ENCODE measurements around the gene THAP4. TPM values are rescaled to one million over a fixed set of nuclear protein-coding genes. Genes with fewer than 3 reads are reported as not detected.
"Not testable (repeated sequence)": the region's sequence is repeated elsewhere in the genome, so short reads cannot be mapped to it uniquely, and the experiment has no call there.

THAP4 gene
- polyA plus RNA-seq, 3 donors = 15.1 to 25.9 (median 16.3) TPM

DNA sequence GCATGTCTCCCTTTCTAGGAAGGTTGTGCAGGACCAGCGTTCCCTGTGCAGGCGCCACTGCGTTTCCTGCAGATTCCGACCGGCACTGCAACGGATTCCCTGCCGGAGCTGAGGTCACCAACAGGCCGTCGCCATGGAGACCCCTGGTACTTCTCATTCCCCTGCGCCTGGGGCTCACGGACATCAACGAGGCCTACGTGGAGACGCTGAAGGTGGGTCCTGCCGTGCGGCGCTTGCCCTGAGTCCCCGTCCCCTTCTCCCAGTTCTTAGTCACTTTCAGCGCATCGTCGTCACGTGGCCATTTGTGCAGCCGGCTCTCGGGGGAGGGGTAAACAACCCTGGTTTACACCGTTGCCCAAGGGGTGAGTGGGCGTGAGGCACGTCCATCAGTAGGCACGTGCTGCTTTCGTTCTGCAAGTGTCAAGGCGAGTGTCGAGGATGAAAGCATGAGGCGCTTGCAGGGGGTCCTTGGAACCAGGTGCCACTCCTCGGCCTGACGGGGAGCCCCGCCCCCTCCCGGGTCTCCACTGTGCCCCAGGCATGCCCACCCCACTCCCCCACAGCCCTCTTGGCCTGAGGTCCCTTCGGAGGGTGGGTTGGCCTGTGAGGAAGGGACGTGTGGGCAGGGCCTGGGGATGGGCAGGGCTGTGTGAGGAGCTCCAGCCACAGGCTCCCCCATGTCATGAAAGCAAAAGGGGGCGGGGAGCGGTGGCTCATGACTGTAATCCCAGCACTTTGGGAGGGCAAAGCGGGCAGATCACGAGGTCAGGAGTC is 29.9 kb upstream of the THAP4 start:
- Mint-ChIP-seq H3K4me3 (no peak overlapping the region), H3K27me3 (ENCODE audit: low read depth in 3 of 3) (no peaks in the 10 kb centered on the region), H3K36me3 (peaks cover 56 to 69% of the 10 kb centered on the region in 2 donors), H3K4me1 (no peaks in the 10 kb centered on the region), H3K9me3 (no peaks in the 10 kb centered on the region), H3K27ac (no peak overlapping the region)
- no peak overlapping the region for H3K4me2 ChIP-seq (replicated peaks; ENCODE audit: extremely low read depth, low read length, poor library complexity, severe bottlenecking)
- H3K4me1 ChIP-seq (ENCODE audit: control insufficient read depth in 1 of 2, insufficient read depth in 2 of 2, low read length in 2 of 2) = no peaks in the 10 kb centered on the region
- H3K27me3 ChIP-seq (ENCODE audit: control insufficient read depth in 2 of 2, insufficient read depth in 2 of 2, low read length in 2 of 2) = no peaks in the 10 kb centered on the region
- peaks cover 3% of the 10 kb centered on the region for H4K20me1 ChIP-seq (ENCODE audit: insufficient read depth, low read length)
- TF ChIP-seq CTCF (IDR thresholded peaks at IDR 0.05) = no peak
- no peak for DNase-seq
- H3K36me3 ChIP-seq (replicated peaks in 1 of 2; ENCODE audit: control insufficient read depth in 1 of 2, insufficient read depth in 2 of 2, low read length in 2 of 2) = peaks cover 54 to 71% of the 10 kb centered on the region in 2 donors
- H3K27ac ChIP-seq (ENCODE audit: low read depth in 1 of 2, low read length in 2 of 2) = no peak overlapping the region
- H2AFZ ChIP-seq (ENCODE audit: insufficient read depth, low read depth, low read length, poor library complexity, severe bottlenecking) = no peak overlapping the region
- over 99% methylated on average over 30 of the region's 42 CpGs for WGBS (ENCODE audit: insufficient coverage)
- H3K9me3 ChIP-seq (replicated peaks in 1 of 2; ENCODE audit: control insufficient read depth in 1 of 2, insufficient read depth in 1 of 2, low read length in 2 of 2) = no peaks in the 10 kb centered on the region
- no peak overlapping the region for H3K9ac ChIP-seq (ENCODE audit: insufficient read depth, low read length, poor library complexity, severe bottlenecking)
- no peaks in the 10 kb centered on the region for H3K79me2 ChIP-seq (ENCODE audit: insufficient read depth, low read length)
- intact Hi-C loops (cut with micrococcal nuclease) = no loop called here
- H3K4me3 ChIP-seq (replicated peaks in 1 of 3; ENCODE audit: low read depth in 2 of 3, low read length in 3 of 3) = no peak overlapping the region

DNA sequence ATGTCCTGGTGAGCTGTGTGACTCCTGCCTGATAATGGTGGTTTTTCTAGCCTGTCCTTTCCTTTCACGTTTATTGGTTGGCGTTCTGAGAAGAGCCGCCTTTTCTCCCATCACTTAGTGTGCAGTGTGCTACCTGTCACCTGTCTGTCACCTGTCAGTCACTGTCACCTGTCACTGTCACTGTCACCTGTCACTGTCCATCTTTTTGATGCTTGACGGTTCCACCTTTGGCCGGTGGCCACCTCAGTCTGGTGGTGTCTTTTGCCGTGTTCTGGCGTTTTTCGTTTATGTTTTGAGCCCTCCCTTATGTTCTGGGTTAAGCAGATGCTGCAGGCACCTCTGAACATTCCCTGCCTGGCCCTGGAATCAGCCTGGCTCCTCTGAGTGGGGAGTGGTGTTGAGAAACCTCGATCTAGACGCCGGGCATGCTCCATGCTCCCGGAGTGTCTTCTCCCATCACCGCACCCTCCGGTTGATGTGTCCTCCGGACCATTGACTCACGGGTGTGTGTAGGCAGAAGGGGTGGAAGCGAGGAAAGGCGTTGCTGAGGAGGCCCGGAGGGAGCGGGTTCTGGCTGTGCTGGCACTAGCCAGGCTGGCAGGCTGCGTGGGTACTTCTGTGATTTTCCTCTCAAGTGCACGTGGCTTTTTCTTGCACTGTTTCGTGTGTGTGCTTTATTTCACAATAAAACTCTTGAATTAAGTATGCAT is 28.9 kb upstream of the THAP4 start:
- no peak overlapping the region for H3K9ac ChIP-seq (ENCODE audit: insufficient read depth, low read length, poor library complexity, severe bottlenecking)
- H3K4me3 ChIP-seq (replicated peaks in 1 of 3; ENCODE audit: low read depth in 2 of 3, low read length in 3 of 3) = no peak overlapping the region
- H4K20me1 ChIP-seq (ENCODE audit: insufficient read depth, low read length) = peaks cover 3% of the 10 kb centered on the region
- no peaks in the 10 kb centered on the region for H3K27me3 ChIP-seq (ENCODE audit: control insufficient read depth in 2 of 2, insufficient read depth in 2 of 2, low read length in 2 of 2)
- H3K27ac Mint-ChIP-seq = peak overlapping the region in 2 of 7 donors; percentile 46 to 52
- no peak overlapping the region for H3K27ac ChIP-seq (ENCODE audit: low read depth in 1 of 2, low read length in 2 of 2)
- H3K4me1 ChIP-seq (ENCODE audit: control insufficient read depth in 1 of 2, insufficient read depth in 2 of 2, low read length in 2 of 2) = no peaks in the 10 kb centered on the region
- peaks cover 53 to 69% of the 10 kb centered on the region in 2 donors for H3K36me3 Mint-ChIP-seq
- peak; percentile 3 for TF ChIP-seq CTCF (IDR thresholded peaks at IDR 0.05)
- H3K79me2 ChIP-seq (ENCODE audit: insufficient read depth, low read length) = no peaks in the 10 kb centered on the region
- H3K9me3 Mint-ChIP-seq = no peaks in the 10 kb centered on the region
- no peak overlapping the region for H3K4me3 Mint-ChIP-seq
- H3K4me1 Mint-ChIP-seq = no peaks in the 10 kb centered on the region
- no peak overlapping the region for H3K4me2 ChIP-seq (replicated peaks; ENCODE audit: extremely low read depth, low read length, poor library complexity, severe bottlenecking)
- WGBS (ENCODE audit: insufficient coverage) = 91% methylated on average over 18 of the region's 23 CpGs
- intact Hi-C loops (cut with micrococcal nuclease) = no loop called here
- no peak overlapping the region for H2AFZ ChIP-seq (ENCODE audit: insufficient read depth, low read depth, low read length, poor library complexity, severe bottlenecking)
- peaks cover 47 to 71% of the 10 kb centered on the region in 2 donors for H3K36me3 ChIP-seq (replicated peaks in 1 of 2; ENCODE audit: control insufficient read depth in 1 of 2, insufficient read depth in 2 of 2, low read length in 2 of 2)
- no peaks in the 10 kb centered on the region for H3K27me3 Mint-ChIP-seq (ENCODE audit: low read depth in 3 of 3)
- H3K9me3 ChIP-seq (replicated peaks in 1 of 2; ENCODE audit: control insufficient read depth in 1 of 2, insufficient read depth in 1 of 2, low read length in 2 of 2) = no peaks in the 10 kb centered on the region
- no peak for DNase-seq

DNA sequence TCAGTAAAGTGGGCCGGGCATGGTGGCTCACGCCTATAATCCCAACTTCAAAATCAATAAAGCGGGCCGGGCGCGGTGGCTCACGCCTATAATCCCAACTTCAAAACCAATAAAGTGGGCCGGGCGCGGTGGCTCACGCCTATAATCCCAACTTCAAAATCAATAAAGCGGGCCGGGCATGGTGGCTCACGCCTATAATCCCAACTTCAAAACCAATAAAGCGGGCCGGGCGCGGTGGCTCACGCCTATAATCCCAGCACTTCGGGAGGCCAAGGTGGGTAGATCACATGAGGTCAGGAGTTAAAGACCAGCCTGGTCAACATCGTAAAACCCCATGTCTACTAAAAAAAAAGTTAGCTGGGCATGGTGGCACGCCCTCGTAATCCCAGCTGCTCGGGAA is 25.8 kb upstream of the THAP4 start:
- DNase-seq; H3K9me3 Mint-ChIP-seq; H3K9ac ChIP-seq (ENCODE audit: insufficient read depth, low read length, poor library complexity, severe bottlenecking); H3K27ac ChIP-seq (ENCODE audit: low read depth in 1 of 2, low read length in 2 of 2); intact Hi-C loops (cut with micrococcal nuclease); H3K4me3 ChIP-seq (replicated peaks in 1 of 3; ENCODE audit: low read depth in 2 of 3, low read length in 3 of 3); H2AFZ ChIP-seq (ENCODE audit: insufficient read depth, low read depth, low read length, poor library complexity, severe bottlenecking); H3K9me3 ChIP-seq (replicated peaks in 1 of 2; ENCODE audit: control insufficient read depth in 1 of 2, insufficient read depth in 1 of 2, low read length in 2 of 2); H3K27ac Mint-ChIP-seq; H3K27me3 ChIP-seq (ENCODE audit: control insufficient read depth in 2 of 2, insufficient read depth in 2 of 2, low read length in 2 of 2); H3K27me3 Mint-ChIP-seq (ENCODE audit: low read depth in 3 of 3); H3K79me2 ChIP-seq (ENCODE audit: insufficient read depth, low read length); H3K4me3 Mint-ChIP-seq; H3K4me1 ChIP-seq (ENCODE audit: control insufficient read depth in 1 of 2, insufficient read depth in 2 of 2, low read length in 2 of 2); H3K4me1 Mint-ChIP-seq; H4K20me1 ChIP-seq (ENCODE audit: insufficient read depth, low read length); H3K4me2 ChIP-seq (replicated peaks; ENCODE audit: extremely low read depth, low read length, poor library complexity, severe bottlenecking): not testable (repeated sequence)
- peaks cover 47 to 71% of the 10 kb centered on the region in 2 donors for H3K36me3 ChIP-seq (replicated peaks in 1 of 2; ENCODE audit: control insufficient read depth in 1 of 2, insufficient read depth in 2 of 2, low read length in 2 of 2)
- H3K36me3 Mint-ChIP-seq = peaks cover 54 to 68% of the 10 kb centered on the region in 2 donors
- 93% methylated on average over 20 of the region's 24 CpGs for WGBS (ENCODE audit: insufficient coverage)

Measured in CD14-positive monocyte (primary cell).